HG03460 (cell line): Measurements from ENCODE around the gene BCCIP.

Experiments used
- ATAC-seq: cut with Tn5 transposase; IDR thresholded peaks from one replicate; pipeline ENCODE4 v1.9.1; 2021; ENCODE audit not compliant: unreplicated experiment

BCCIP gene

DNA sequence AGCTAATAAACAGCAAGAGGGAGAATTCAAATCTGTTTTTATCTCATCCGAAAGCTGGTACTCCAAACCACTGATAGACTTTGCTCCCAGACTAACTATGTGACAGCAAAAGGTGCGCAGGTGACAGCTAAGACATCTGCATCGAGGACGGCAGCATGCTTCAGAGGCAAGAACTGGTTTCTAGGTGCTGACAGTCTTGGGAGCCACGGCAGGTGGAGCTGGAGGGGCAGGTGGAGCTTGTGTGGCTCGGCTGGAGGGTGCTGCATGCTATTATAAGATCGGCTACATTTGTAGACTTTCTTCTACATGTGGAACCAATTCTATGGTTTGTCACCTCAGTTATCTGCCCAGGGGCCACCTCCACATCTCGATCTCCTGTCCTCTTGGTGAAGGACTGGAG lies 25.9 kb upstream of the BCCIP start:
- ATAC-seq: no peak

DNA sequence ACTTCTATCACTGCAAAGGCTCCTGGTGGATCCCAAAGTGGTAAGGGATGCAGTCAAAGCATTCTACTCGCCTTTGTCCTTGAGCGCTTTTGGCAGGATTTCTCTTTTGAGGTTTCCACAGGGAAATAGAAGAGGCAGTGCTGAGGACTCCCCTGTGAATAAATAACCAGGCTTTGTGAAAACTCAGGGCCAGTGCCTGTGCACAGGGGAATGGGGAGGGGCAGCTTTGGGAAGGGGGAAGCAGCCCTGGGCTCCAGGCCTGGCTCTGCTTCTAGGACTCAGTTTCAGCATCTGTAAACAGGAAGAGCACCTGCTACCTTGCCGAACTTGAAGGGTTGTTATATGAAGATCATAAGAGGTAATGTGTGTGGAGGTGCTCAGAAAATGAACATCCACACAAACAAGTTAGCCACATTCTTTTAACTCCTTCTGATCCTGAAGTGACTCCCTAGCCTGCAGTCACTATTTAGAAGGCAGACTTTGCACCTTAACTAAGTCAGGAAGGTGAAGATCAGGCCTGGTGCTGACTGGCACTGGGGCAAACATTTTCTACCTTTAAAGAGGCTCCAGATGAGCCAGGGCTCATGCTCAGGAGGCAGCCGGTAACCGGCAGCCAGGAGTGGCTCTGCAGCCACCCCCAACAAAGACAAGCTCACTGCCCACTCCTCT lies 25.2 kb upstream of the BCCIP start:
- no peak for ATAC-seq

DNA sequence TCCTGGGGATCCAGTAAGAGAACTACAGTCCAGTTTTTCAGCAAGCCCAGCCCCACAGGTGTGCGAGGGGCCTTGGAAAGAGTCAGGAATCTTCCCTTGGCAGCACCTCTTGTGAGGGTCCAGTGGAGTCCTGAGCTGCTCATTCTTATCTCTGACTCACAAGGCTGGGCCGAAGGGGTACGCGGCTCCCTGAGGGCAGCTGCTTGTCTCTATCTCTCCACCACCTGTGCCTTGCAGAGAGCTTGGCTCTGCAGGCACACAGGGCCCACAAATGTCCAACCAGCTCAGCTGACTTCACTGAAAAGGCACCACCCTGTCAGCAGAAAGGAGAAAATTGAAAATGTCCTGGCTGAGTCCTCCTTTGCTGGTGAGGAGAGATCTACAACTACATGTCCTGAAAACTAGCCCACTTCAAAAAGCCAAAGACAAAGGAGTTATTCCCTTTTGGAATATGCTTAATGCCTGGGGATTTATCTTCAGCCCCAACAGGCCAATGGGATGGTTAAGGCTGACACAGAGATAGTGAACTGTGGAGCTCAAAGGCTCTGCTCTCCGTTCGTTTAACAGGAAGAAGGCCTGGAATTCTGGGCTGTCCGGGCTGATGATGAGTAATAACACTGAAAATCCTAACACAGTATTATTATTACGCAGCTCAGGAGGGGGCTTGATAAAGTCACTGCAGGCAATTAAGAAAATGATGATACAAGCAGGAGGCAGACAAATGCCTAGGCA lies 23.7 kb upstream of the BCCIP start:
- ATAC-seq: no peak

DNA sequence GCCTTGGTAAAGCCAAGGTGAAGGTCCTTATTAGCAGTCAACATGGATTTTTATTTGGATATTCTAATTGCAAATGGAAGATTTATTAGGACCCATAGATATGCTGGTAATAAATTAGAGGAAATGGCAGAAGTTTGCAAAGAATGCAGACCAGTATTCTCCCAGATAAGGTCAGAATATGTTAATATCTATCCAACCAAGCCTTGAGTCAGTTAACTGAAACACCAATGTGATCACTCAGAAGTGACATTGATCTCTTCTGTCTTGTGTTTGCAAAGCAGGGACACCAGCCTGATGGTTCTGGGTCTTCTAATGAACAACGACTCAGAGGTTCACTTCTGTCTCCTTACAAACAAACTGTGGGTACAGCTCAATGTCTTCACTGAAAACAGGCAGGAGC lies 21.8 kb upstream of the BCCIP start:
- no peak for ATAC-seq

DNA sequence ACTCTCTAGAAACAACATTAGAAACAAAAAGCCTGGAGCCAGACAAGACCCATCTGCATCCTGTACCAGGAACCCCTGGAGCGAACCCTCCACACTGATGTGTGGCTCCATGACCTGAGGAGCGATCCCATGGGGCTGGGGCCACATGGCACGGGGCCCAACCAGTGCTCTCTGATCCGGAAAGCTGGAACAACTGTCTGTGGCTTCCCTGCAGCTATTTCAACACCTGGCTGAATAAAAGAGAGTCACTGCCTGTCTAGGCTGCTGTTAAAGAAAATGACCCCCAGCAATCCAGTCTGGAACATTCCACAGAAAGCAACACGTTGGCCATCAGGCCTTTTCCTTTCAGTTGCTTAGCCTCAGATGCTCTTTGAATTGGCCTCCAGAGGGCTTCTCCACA lies 21.2 kb upstream of the BCCIP start:
- ATAC-seq: no peak

DNA sequence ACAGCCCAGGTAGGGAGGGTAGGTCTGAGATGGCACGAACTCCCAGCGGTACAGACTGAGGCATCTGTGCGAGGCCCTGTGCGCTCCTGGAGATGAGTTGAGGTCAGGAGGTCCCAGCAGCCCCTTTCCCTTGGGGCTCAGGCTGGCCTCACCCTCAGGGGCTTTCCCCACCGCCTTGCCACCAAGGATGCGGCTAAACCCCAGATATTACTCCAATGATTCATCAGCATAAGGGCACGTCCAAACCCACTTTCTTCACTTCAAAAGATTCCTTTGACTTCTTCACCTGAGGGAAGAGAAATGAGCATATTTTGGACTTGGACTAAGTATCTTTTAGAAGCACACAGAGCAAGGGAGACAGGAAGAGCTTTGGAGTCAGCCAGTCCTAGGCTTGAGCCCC lies 20.6 kb upstream of the BCCIP start:
- no peak for ATAC-seq

DNA sequence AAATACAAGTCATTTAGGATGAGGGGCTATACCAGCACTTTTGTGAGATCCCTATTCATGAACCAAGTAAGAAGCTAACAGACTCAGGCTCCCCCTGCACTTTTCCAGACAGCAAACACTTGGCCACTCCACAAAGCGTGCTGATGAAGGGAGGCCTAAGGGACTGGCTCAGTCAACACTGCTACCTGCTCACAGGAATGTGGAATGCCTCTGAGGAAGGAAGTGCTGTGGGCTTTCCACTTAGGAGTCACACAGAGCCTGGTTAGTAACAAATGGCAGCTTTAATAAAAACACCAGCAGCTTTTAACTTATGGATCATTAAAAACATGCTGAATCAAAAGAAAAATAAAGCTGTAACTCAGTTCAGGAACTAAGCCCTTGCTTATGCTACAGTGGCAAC lies 15.3 kb upstream of the BCCIP start:
- no peak for ATAC-seq

DNA sequence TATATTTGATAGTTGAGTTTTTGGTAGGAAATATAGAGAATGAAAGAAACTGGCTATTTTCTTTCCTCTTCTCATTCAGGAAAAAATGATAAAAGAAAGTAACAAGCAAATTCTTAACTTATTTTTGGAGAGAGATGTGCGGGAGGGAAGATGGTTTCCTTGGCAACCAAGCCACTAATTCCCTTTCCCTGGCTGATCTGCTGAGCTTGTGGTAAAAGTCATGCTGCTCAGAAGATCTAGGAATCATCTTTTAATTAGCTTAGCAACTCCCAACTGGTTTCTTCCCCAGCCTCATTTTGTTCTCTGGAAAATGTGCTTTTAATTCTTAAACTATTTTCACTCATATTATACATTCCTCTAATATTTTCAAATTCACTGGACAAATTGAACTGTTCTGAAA lies 12.1 kb upstream of the BCCIP start:
- ATAC-seq: no peak

DNA sequence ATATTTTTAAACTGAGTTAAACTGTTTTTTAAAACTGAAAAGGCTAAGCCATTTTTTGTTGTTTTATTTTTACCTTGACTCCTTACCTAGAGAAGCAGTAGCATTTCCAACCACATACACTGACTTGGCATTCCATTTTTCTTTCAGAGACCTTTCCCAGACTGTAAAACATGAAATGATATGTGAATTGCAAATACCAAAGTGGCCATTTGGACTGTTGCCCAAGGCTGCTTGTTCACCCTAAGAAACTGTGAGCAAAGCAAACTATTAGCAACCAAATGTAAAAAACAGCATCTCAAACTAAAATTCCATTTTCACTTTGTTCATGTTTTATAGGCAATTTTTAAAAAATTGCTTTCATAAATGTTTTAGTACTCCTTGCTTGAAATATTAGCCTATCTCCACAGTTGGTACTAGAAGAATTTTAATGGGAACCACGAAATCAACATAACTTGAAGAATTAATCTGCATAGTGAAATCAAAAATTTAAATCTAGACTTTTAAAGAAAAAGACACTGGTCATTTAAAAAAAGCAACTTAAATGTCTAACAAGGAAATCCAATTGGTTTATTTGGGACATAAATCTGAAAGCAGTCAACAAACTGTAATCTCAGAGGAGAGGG lies 11.1 kb upstream of the BCCIP start:
- no peak for ATAC-seq

DNA sequence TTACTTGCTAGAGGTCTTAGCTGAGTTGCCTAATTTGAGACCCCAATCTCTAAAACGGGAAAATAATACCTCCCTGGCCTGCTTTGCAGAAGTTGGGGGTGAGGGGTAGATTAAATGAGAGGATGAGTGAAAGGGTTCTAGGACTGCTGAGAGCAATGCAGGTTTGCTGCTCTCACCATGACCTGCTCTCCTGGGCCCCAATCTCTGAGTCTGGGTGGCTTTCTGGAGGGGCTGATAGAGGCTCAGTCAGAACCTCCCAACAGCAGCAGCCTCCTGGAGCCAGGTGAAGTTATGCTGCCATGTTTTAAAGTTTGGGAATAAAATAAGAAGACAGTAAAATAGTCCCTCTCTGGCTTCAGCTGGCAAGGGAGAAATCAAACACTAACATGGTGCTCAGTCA lies 7.6 kb upstream of the BCCIP start:
- ATAC-seq: no peak

DNA sequence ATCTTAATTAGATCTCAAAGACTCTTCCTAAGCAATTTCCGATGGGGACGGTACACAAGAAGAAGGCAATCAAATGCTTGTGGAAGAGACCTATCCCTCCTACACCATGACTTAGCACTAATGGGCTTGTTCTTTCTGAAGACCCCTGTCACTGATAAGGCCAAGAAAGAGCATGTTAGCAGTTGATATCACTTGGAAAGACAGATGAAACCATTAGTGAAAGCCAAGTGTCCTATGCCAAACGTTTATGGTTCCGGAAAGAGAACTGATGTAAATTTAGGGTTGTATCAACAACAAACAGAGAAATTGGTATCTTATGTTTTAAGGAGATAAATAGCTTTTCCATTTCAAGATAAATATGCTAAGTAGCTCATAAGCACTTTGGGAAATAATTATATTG lies 6.8 kb upstream of the BCCIP start:
- ATAC-seq: no peak

DNA sequence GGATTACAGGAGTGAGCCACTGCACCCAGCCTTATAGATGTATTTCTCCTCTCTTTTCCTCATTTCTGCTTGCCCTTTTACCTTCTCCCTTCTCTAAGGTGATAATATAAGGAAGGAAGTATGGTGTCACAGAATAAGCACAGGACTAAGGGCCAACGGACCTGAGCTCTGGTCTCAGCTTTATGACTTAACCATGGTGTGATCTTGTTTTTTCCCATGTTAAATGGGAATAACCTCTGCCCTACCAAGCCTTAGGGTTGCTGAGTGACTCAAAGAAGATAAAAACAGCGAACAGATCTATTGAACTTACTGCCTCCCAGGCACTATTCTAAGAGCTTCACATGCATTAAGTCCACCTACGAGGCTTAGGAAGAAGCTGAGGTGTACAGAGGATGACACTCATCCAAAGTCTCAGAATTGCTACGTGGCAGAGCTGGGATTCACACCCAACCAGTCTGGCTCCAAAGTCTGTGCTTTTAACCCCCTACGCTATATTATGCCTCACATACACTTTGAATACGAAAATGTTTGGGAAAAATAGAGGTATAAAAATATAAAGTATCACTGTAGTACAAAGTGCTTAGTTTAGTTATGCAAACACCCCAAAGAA lies 5.9 kb upstream of the BCCIP start:
- no peak for ATAC-seq

DNA sequence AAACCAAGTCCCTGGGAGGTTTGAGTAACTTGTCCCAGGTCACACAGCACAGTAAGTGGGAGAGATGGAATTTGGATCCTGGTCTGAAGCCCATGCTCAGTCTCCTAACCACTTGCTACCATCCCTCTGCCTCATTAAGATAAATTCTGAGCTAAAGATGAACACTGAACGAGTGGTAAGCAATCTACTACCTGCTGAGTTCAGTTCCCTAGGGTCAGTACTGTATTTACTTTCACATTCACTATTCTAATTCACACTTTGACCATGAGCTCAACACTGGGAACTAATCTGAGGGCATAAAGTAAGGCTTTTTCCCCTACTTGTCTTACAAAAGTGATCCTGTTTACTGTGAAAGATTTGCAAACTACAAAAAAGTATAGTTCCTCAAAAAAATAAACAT lies 2.6 kb upstream of the BCCIP start:
- peak; percentile 50 for ATAC-seq

DNA sequence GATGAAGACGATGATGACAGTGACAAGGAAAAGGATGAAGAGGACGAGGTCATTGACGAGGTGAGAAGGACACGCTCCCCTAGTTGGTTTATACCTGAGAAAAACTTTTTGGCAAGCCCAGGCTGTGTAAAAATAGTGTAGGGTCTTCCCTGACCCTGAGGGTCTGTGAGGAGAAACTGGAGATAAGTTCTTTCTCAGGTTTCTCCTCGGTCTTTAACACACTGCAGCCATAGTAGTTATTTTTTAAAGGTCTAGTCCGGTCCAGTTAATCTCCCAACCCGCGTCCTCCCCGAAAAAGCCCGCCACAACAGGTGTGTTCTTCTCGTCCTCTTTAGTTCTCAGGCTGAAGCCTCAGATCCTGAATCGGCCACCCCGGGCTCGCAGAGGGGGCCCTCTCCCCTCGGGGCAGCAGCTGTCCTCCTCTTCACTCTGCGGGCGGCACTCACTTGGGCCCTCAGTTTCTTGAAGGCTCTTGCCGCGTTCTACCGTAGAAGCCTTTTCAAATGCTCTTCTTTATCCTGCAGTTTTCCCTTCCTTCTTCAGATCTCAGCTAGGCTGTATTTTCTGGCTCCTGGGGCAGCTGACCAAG lies 411 bp downstream of the BCCIP start:
- ATAC-seq: peak; percentile 5

DNA sequence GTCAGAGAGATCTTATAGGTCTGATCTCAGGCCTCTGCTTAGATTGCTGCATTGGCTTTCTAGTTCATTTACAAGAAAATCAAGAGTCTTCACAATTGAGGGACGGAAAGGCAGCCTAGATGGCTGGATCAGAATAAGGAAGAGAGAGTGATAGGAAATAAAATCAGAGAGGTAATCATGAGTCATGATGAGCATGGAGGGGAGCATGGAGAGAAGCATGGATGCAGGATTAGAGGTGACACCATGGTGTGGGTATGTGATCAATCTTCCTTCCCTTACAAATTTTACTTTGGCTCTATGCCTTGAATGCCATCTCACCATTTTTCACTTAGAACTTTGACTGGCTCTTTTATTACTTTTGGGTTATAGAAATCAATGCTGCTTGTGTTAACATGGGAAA lies 1.4 kb downstream of the BCCIP start:
- ATAC-seq: no peak

DNA sequence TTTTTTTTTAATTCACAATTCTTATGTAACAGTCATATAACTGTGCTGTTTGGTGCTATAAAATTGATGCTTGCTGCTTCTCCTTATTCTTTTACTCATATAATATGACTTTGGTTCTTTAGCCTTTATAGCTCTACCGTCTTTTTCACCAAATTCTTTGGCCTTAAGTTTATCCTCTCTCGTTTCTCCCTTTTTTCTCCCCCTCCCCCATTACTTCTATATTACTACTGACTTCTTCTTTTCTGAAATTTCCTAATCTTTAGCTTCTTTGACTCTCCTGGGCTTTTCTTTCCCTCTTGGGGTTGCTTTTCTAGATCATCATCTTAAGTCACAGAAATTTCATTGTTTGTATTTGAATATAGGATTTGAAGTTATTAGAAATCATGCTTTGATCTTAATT lies 3.8 kb downstream of the BCCIP start:
- no peak for ATAC-seq

DNA sequence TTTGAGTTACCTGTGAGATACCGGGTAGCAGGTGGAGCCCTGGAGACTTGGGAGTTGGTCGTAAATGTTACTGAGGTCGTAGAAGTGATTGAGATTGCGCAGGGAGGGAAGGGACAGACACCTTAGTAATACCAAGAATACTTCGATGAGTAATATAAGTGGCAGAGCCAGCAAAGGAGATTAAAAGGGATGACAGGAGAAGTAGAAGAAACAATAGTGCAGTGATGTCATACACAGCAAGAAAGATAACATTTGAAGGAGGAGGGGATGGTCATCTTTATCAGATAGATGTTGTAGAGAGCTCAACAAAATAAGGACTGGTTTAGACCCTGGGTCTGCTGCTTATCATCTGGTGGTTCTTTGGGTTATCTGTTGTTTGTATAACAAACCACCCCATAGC lies 5.0 kb downstream of the BCCIP start:
- no peak for ATAC-seq

DNA sequence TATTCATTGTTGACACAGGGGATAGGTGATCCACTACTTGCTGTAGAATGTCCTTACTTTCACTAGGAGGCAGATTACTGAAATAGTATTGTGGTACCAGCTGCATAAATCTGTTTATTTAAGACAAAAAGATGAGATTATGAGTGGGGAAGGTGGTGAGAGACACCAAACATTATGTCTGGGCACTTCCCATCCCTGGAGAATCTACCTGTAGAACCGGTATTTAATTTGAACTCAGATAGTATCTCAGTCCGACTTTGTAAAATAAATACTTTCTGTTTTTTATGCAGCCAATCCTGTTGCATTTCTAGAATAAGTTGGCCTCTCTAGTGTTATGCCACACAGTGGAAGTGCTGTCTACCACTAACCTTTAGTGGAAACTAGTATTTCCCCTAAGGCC lies 13.4 kb downstream of the BCCIP start:
- no peak for ATAC-seq

DNA sequence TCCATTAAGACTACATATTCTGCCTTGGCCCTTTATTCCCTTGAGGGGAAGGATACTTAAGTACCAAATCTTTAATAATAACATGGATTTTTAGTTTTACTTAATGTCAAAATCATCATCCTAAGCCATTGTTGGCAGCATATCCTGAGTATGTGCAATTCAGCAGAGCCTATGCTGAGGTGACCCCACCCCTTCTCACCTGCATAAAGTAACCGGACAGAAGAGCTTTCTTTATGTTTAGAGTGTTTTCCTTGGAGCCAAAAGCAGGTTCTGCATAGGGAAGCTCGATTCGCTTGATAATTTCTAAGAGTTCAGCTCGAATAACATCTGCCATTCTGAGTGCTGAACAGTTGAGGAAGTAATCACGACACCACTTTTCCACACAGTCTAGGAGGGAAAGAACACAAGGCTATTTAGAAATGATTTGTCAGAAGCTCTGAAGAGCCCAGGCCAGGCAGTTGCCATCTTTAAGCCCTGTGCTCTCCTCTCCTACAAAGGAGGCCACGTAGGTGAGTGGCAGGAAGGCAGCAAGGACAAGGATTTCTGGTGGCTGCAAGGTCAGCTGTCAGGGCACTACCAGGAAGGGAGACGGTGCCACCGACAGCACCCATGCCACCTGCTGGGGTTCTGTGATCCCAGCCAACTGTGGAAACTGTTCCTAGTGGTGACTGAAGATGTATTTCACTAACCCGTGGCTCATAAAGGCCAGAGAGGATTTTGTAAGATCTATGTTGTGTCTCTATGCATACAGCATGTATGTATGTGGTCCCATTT lies 15.6 kb downstream of the BCCIP start:
- ATAC-seq: no peak

DNA sequence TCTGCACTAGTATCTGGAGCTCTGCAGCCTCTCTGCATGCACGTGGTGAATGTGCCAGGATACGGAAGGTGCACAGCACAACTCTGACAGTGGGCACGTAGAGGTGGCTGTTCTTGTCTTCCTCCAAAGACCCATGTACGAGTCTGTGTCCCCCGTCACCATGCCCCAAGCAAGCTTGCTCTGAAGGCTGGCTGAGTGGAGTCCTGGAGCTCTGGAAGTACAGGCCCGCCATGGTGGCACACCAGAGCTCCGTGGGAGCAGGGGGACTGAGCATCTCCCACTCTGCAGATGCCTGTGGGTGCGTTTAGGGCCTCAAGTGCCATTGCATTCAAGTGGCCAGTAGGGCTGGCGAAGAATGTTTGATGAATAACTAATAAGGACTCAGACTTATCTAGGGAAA lies 17.1 kb downstream of the BCCIP start:
- no peak for ATAC-seq

DNA sequence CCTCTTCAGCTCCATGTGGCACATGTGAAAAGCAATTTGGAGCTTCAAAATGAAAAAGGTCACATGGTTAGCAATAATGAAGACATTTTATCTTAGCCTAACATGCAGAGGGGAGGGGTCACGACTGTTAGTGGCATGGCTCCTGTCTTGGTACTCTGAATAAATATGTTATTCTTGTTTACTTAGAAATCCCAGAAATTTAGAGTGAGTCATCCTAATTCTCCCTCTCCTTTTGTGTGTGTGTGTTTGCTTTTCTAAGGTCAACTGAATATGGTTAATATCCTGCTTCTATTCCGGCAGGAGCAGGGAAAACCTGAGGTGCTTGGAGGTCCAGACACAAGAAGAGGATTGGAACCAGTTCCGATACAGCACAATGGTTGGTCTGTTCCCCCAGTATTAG lies 17.6 kb downstream of the BCCIP start:
- no peak for ATAC-seq
